Spleen (tissue), 11 donors: Measurements from ENCODE around the gene MAP1LC3C. TPM values are rescaled to one million over a fixed set of nuclear protein-coding genes. Genes with fewer than 3 reads are reported as not detected.

Experiments used
- DNase-seq: peaks from one replicate; pipeline ENCODE4 v3.0.0-alpha.2; 2020
- H3K27ac ChIP-seq, 8 donors: fragments of 200-600 bp; sonication (generic) in 7 of 8; 1 replicate in 4 of 8; 2 replicates in 4 of 8; pipeline versions ENCODE4 v1.5.0 to v1.8.0; 2016 to 2021; ENCODE audit warnings: inconsistent platforms in 4 of 8, mild to moderate bottlenecking in 4 of 8, moderate library complexity in 1 of 8
- H3K27me3 ChIP-seq, 7 donors: fragments of 200-600 bp; sonication (generic) in 6 of 7; replicated peaks in 1 of 7; 1 replicate in 4 of 7; 2 replicates in 3 of 7; pipeline versions ENCODE4 v1.5.0 to v1.8.0; 2016 to 2021; ENCODE audit warnings: inconsistent platforms in 3 of 7, mild to moderate bottlenecking in 1 of 7
- H3K36me3 ChIP-seq, 6 donors: fragments of 200-600 bp; sonication (generic) in 5 of 6; 1 replicate in 4 of 6; 2 replicates in 2 of 6; pipeline versions ENCODE4 v1.5.0 to v1.8.0; 2016 to 2021; ENCODE audit warnings: inconsistent platforms in 2 of 6
- H3K4me1 ChIP-seq, 6 donors: fragments of 200-600 bp; sonication (generic) in 5 of 6; 1 replicate in 3 of 6; 2 replicates in 3 of 6; pipeline versions ENCODE4 v1.5.0 to v1.8.0; 2016 to 2021; ENCODE audit warnings: inconsistent platforms in 3 of 6
- H3K4me3 ChIP-seq, 8 donors: fragments of 200-600 bp; sonication (generic) in 7 of 8; 1 replicate in 4 of 8; 2 replicates in 4 of 8; pipeline versions ENCODE4 v1.5.0 to v1.8.0; 2016 to 2021; ENCODE audit warnings: inconsistent platforms in 4 of 8, mild to moderate bottlenecking in 4 of 8, moderate library complexity in 2 of 8
- H3K9me3 ChIP-seq, 8 donors: fragments of 200-600 bp; sonication (generic) in 7 of 8; 1 replicate in 4 of 8; 2 replicates in 4 of 8; pipeline versions ENCODE4 v1.5.0 to v1.8.0; 2016 to 2021; ENCODE audit warnings: inconsistent platforms in 4 of 8
- POLR2A ChIP-seq, 3 donors: fragments of 450-650 bp; IDR thresholded peaks; one replicate each; pipeline ENCODE4 v1.5.1; 2017; ENCODE audit warnings: antibody characterized with exemption in 3 of 3, mild to moderate bottlenecking in 1 of 3
- POLR2AphosphoS5 ChIP-seq, 3 donors: sonication (generic); formaldehyde crosslinking; IDR thresholded peaks; one replicate each; pipeline ENCODE4 v1.5.1; 2017; ENCODE audit warnings: antibody characterized with exemption in 3 of 3
- WGBS, 5 donors: extraction: QIAGEN DNeasy Blood & Tissue Kit in 3 of 5; methylation state at CpG; one replicate each; pipeline versions ENCODE4 v1.1.5 to v1.1.7; 2013 to 2018; 5-methylcytosine and 5-hydroxymethylcytosine counted together
- intact Hi-C: fragments of 100-400 bp; cut with DNase I; formaldehyde crosslinking; loops from one replicate; pipeline ENCODE4 v1.15.0; 2023; ENCODE audit warnings: low total_unique reads
- polyA plus RNA-seq, 3 donors: library from polyadenylated mRNA; stranded (reverse); fragments of 200-250 nt; gene quantifications; one replicate each; pipeline ENCODE4 v1.2.1, GENCODE V29; 2013
- total RNA-seq, 7 donors: library from RNA; depleted of rRNA in 3 of 7; stranded (reverse); fragments of >200 nt in 3 of 7; fragmentation: NEBNext Ultra II Directional in 4 of 7; extraction: Animal tissue kit (Norgen Biotek cat#: 25700) in 4 of 7; gene quantifications; one replicate each; pipeline versions ENCODE4 v1.1.0 to v1.2.1, GENCODE V29; 2016 to 2021
- TF ChIP-seq, protein P1 (sequence below), 11 experiments: fragments of 200-600 bp in 7 of 11; fragments of 450-650 bp in 4 of 11; sonication (generic) in 4 of 11; IDR thresholded peaks in 8 of 11; conservative IDR thresholded peaks in 3 of 11; 1 replicate in 7 of 11; 2 replicates in 4 of 11; pipeline versions ENCODE4 v1.4.0 to v1.8.0; 2016 to 2021; ENCODE audit warnings: antibody characterized with exemption in 11 of 11, inconsistent platforms in 4 of 11, mild to moderate bottlenecking in 1 of 11
- donor health status: healthy with polysubstance abuse.
- donor health status: DM: no; HTN: no; CAD: no; lungs with moderate emphysema.
- donor health status: DM: no; HTN: no; CAD: no.
- donor health status: Bipolar disorder and iron deficiency.
- donor health status: healthy.
- donor health status: DM: no; HTN: no; CAD: no.
- donor health status: DM: yes; HTN: yes; CAD: no.

The MAP1LC3C gene
- total and polyA plus RNA-seq, 10 donors: 0.20 to 0.70 (median 0.49) TPM; not detected in 3

DNA sequence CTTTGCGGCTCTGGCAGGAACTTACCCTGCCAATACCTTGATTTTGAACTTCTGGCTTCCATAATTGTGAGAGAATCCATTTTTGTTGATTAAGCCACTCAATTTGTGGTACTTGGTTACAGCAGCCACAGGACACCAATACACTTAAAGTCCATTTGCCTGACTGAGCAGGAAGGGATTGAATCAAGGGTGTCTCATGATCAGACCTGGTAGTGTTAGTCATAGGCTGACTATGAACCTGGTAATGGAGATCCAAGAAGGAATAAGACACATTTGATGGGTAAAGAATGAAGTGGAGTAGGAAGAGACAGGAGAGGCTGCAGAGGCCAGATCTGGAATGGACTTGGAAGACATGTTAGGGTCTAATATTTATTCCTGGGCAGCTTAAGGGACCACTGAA lies 31.2 kb upstream of the MAP1LC3C start:
- no peak for TF ChIP-seq POLR2AphosphoS5 (IDR thresholded peaks at IDR 0.05)
- TF ChIP-seq, protein P1, sequence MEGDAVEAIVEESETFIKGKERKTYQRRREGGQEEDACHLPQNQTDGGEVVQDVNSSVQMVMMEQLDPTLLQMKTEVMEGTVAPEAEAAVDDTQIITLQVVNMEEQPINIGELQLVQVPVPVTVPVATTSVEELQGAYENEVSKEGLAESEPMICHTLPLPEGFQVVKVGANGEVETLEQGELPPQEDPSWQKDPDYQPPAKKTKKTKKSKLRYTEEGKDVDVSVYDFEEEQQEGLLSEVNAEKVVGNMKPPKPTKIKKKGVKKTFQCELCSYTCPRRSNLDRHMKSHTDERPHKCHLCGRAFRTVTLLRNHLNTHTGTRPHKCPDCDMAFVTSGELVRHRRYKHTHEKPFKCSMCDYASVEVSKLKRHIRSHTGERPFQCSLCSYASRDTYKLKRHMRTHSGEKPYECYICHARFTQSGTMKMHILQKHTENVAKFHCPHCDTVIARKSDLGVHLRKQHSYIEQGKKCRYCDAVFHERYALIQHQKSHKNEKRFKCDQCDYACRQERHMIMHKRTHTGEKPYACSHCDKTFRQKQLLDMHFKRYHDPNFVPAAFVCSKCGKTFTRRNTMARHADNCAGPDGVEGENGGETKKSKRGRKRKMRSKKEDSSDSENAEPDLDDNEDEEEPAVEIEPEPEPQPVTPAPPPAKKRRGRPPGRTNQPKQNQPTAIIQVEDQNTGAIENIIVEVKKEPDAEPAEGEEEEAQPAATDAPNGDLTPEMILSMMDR (IDR thresholded peaks at IDR 0.05 in 8 of 11, conservative IDR thresholded peaks at IDR 0.05 in 3 of 11): no peak
- TF ChIP-seq POLR2A (IDR thresholded peaks at IDR 0.05): no peak
- Histone ChIP-seq H3K36me3 (no peaks in the 10 kb centered on the region), H3K27ac (no peak overlapping the region), H3K4me3 (no peak overlapping the region), H3K27me3 (peaks cover 0 to 5% (median 0%) of the 10 kb centered on the region in 7 donors), H3K4me1 (no peaks in the 10 kb centered on the region), H3K9me3 (no peaks in the 10 kb centered on the region)
- 90 to 100% (median 96%) methylated on average over 1 of the region's 1 CpG for WGBS, 5 donors
- intact Hi-C loops: no loop called here
- DNase-seq: no peak

DNA sequence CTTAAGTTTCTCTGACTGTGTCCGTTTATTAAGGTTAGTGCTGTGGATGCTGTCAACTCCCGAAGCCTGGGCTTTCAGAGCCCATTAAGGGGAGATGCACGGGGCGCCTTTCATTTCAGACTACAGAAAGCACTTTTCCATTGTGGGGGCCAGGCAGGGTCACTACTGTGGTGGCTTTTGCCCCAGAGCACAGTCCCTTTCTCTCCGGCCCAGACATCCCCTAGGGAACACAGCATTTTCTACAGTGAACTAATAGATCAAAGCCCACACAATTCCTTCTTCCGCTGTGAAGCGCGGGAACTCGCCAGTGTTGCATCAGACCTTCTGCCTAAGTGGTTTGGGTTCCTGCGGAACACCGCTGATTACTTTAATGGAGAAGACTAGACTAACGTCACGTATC lies 26.8 kb upstream of the MAP1LC3C start:
- H3K4me3 ChIP-seq: no peak overlapping the region
- no peaks in the 10 kb centered on the region for H3K9me3 ChIP-seq
- TF ChIP-seq, protein P1 (IDR thresholded peaks at IDR 0.05 in 8 of 11, conservative IDR thresholded peaks at IDR 0.05 in 3 of 11): no peak
- TF ChIP-seq POLR2AphosphoS5 (IDR thresholded peaks at IDR 0.05): no peak
- no peak for TF ChIP-seq POLR2A (IDR thresholded peaks at IDR 0.05)
- 79 to 86% (median 83%) methylated on average over 13 of the region's 13 CpGs for WGBS, 5 donors
- H3K4me1 ChIP-seq: no peaks in the 10 kb centered on the region
- H3K36me3 ChIP-seq: no peaks in the 10 kb centered on the region
- peaks cover 0 to 5% (median 0%) of the 10 kb centered on the region in 7 donors for H3K27me3 ChIP-seq
- H3K27ac ChIP-seq: no peak overlapping the region
- no peak for DNase-seq
- intact Hi-C loops: no loop called here

DNA sequence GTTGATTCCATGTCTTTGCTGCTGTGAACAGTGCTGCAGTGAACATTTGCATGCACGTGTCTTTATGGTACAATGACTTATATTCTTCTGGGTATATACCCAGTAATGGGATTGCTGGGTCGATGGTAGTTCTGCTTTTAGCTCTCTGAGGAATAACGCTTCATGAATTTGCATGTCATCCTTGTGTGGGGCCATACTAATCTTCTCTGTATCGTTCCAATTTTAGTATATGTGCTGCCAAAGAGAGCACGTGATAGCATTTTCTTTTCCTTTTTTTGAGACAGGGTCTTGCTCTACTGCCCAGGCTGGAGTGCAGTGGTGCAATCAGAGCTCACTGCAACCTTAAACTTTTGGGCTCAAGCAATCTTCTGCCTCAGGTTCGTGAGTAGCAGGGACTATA lies 24.9 kb upstream of the MAP1LC3C start:
- 53 to 72% (median 59%) methylated on average over 6 of the region's 6 CpGs for WGBS, 5 donors
- DNase-seq: no peak
- intact Hi-C loops: no loop called here
- H3K4me1 ChIP-seq: no peaks in the 10 kb centered on the region
- no peaks in the 10 kb centered on the region for H3K36me3 ChIP-seq
- TF ChIP-seq POLR2A (IDR thresholded peaks at IDR 0.05) (no peak), POLR2AphosphoS5 (IDR thresholded peaks at IDR 0.05) (no peak)
- no peak overlapping the region for H3K27ac ChIP-seq
- H3K4me3 ChIP-seq: no peak overlapping the region
- H3K9me3 ChIP-seq: no peaks in the 10 kb centered on the region
- no peaks in the 10 kb centered on the region for H3K27me3 ChIP-seq

DNA sequence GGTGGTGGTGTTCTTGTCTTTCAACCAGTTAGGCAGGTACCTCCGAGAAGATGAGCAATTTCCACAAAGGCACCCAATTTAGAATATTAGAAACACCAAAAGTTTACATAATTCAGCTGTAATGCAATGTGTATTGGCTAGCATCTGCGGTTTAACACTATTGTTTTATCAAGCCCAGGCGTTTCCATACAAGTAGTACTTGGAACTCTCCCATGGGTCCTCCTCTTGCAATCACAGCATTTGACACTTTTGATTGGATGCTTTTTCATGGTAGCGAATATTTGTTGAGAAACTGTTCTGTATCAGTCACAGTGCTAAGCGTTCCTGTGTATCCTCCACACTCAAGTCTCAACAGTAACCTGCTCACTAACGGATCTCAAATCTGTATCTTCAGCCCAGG lies 20.1 kb upstream of the MAP1LC3C start:
- 82 to 90% (median 86%) methylated on average over 6 of the region's 6 CpGs for WGBS, 5 donors
- peaks cover 0 to 5% (median 0%) of the 10 kb centered on the region in 6 donors for H3K4me1 ChIP-seq
- TF ChIP-seq, protein P1 (IDR thresholded peaks at IDR 0.05 in 8 of 11, conservative IDR thresholded peaks at IDR 0.05 in 3 of 11): no peak
- TF ChIP-seq POLR2AphosphoS5 (IDR thresholded peaks at IDR 0.05) (no peak), POLR2A (IDR thresholded peaks at IDR 0.05) (no peak)
- no peaks in the 10 kb centered on the region for H3K27me3 ChIP-seq
- no peaks in the 10 kb centered on the region for H3K36me3 ChIP-seq
- no peak overlapping the region for H3K4me3 ChIP-seq
- H3K27ac ChIP-seq: no peak overlapping the region
- intact Hi-C loops: loop anchor here (5.0 kb wide), 1 partner anchor 407 kb away; no protein-coding TSS in a partner anchor
- H3K9me3 ChIP-seq: no peaks in the 10 kb centered on the region
- no peak for DNase-seq
